Measurements from ENCODE around the gene AP1S1. TPM values are rescaled to one million over a fixed set of nuclear protein-coding genes. Genes with fewer than 3 reads are reported as not detected.

Gene AP1S1
- total RNA-seq, 1 donor from 2014 or later = 181 TPM

DNA sequence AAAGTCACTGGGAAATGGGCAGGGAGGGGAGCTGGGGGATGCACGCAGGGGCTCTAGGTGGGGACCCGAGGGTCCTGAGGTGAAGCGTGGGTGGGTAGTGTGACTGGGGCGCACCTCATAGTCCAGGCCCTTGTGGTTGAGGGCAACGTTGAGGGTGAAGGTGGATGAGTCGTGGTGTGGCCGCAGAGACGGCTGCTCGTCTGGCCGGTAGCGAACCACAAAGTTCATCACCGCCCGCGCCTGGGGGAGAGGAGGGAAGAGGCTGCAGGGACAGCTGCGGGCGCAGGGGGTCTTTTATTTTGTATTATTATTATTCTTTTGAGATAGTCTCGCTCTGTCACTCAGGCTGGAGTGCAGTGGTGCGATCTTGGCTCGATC lies 52.4 kb downstream of the AP1S1 start:
- Mint-ChIP-seq H3K27me3 (ENCODE audit: low read depth, unreplicated experiment) (peaks cover 17% of the 10 kb centered on the region), H3K9me3 (ENCODE audit: unreplicated experiment) (no peaks in the 10 kb centered on the region), H3K27ac (ENCODE audit: unreplicated experiment) (no peak overlapping the region), H3K36me3 (ENCODE audit: low read depth, unreplicated experiment) (peaks cover 9% of the 10 kb centered on the region), H3K4me1 (ENCODE audit: low read depth, unreplicated experiment) (no peaks in the 10 kb centered on the region), H3K4me3 (ENCODE audit: unreplicated experiment) (no peak overlapping the region)
- DNase-seq (ENCODE audit: low read depth) (no peak), FAIRE-seq (no peak)
- Histone ChIP-seq H4K20me1 (ENCODE audit: insufficient read depth, low read length) (peaks cover 24% of the 10 kb centered on the region), H3K27me3 (ENCODE audit: insufficient read depth, low read length) (peaks cover 13% of the 10 kb centered on the region), H3K9ac (ENCODE audit: low read length) (no peak overlapping the region), H3K36me3 (ENCODE audit: insufficient read depth, low read length) (peaks cover 3% of the 10 kb centered on the region), H2AFZ (ENCODE audit: low read depth, low read length) (no peak overlapping the region), H3K79me2 (ENCODE audit: insufficient read depth, low read length) (no peaks in the 10 kb centered on the region), H3K4me1 (ENCODE audit: insufficient read depth, low read length) (peaks cover 1% of the 10 kb centered on the region), H3K27ac (ENCODE audit: low read depth, low read length) (no peak overlapping the region), H3K4me3 (ENCODE audit: insufficient read depth, low read depth, low read length) (no peak overlapping the region), H3K9me3 (ENCODE audit: insufficient read depth, low read depth, low read length) (no peaks in the 10 kb centered on the region), H3K4me2 (ENCODE audit: low read length) (no peak overlapping the region)
- no peak for TF ChIP-seq EZH2 (IDR thresholded peaks at IDR 0.05; ENCODE audit: insufficient read depth, low read length)
- TF ChIP-seq, protein P1, sequence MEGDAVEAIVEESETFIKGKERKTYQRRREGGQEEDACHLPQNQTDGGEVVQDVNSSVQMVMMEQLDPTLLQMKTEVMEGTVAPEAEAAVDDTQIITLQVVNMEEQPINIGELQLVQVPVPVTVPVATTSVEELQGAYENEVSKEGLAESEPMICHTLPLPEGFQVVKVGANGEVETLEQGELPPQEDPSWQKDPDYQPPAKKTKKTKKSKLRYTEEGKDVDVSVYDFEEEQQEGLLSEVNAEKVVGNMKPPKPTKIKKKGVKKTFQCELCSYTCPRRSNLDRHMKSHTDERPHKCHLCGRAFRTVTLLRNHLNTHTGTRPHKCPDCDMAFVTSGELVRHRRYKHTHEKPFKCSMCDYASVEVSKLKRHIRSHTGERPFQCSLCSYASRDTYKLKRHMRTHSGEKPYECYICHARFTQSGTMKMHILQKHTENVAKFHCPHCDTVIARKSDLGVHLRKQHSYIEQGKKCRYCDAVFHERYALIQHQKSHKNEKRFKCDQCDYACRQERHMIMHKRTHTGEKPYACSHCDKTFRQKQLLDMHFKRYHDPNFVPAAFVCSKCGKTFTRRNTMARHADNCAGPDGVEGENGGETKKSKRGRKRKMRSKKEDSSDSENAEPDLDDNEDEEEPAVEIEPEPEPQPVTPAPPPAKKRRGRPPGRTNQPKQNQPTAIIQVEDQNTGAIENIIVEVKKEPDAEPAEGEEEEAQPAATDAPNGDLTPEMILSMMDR (IDR thresholded peaks at IDR 0.05; ENCODE audit: insufficient read depth, low read depth, low read length) = no peak

DNA sequence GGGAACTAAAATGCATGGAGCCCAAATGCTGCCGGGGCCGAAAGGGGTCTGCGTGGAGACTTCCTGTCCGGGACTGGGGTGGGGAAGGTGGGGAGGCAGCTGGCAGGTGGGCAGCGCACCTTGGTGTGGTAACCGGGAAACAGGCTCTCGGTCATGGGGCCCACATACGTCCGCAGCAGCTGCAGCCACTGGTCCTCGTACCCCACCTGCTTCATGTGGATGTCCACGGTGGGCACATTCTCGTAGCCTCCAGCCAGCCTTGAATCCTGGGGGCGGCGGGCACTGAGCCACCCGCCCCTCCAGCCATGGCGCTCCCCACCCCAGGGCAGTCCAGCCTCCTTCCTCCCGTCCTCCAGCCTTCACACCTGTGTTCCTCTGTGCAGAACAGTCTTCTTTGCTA lies 53.2 kb downstream of the AP1S1 start:
- FAIRE-seq (no peak), DNase-seq (ENCODE audit: low read depth) (no peak)
- no peak for TF ChIP-seq EZH2 (IDR thresholded peaks at IDR 0.05; ENCODE audit: insufficient read depth, low read length)
- TF ChIP-seq, protein P1 (IDR thresholded peaks at IDR 0.05; ENCODE audit: insufficient read depth, low read depth, low read length) = no peak
- H4K20me1 ChIP-seq (ENCODE audit: insufficient read depth, low read length) = peaks cover 30% of the 10 kb centered on the region
- H3K4me3 ChIP-seq (ENCODE audit: insufficient read depth, low read depth, low read length) = no peak overlapping the region
- H3K4me1 ChIP-seq (ENCODE audit: insufficient read depth, low read length) = no peaks in the 10 kb centered on the region
- Mint-ChIP-seq H3K36me3 (ENCODE audit: low read depth, unreplicated experiment) (peaks cover 9% of the 10 kb centered on the region), H3K4me3 (ENCODE audit: unreplicated experiment) (no peak overlapping the region), H3K4me1 (ENCODE audit: low read depth, unreplicated experiment) (no peaks in the 10 kb centered on the region), H3K9me3 (ENCODE audit: unreplicated experiment) (no peaks in the 10 kb centered on the region), H3K27ac (ENCODE audit: unreplicated experiment) (no peak overlapping the region), H3K27me3 (ENCODE audit: low read depth, unreplicated experiment) (peaks cover 16% of the 10 kb centered on the region)
- no peaks in the 10 kb centered on the region for H3K9me3 ChIP-seq (ENCODE audit: insufficient read depth, low read depth, low read length)
- H2AFZ ChIP-seq (ENCODE audit: low read depth, low read length) = no peak overlapping the region
- H3K27ac ChIP-seq (ENCODE audit: low read depth, low read length) = no peak overlapping the region
- no peaks in the 10 kb centered on the region for H3K79me2 ChIP-seq (ENCODE audit: insufficient read depth, low read length)
- H3K36me3 ChIP-seq (ENCODE audit: insufficient read depth, low read length) = peaks cover 3% of the 10 kb centered on the region
- H3K9ac ChIP-seq (ENCODE audit: low read length) = no peak overlapping the region
- no peak overlapping the region for H3K4me2 ChIP-seq (ENCODE audit: low read length)
- H3K27me3 ChIP-seq (ENCODE audit: insufficient read depth, low read length) = peaks cover 5% of the 10 kb centered on the region

DNA sequence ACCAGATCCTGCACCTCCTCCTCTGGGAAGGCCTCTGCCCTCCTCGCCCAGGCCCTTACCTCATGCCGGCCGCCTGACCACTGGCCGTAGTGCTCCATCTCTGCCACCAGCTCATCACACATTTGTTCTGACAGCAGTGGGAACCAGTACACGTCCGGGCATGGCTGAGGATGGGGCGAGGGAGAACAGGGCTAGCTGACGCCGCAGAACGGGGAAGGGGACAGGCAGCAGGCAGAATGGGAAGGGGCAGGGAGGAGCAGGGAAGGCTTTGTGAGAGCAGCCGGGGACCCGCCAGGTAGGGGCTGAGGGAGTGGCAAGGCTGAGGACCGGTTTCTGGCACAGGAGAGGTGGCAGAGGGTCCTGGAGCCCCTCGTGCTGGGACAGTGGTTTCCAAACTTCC lies 54.5 kb downstream of the AP1S1 start:
- no peaks in the 10 kb centered on the region for H3K79me2 ChIP-seq (ENCODE audit: insufficient read depth, low read length)
- peaks cover 26% of the 10 kb centered on the region for H4K20me1 ChIP-seq (ENCODE audit: insufficient read depth, low read length)
- no peak overlapping the region for H3K4me2 ChIP-seq (ENCODE audit: low read length)
- TF ChIP-seq EZH2 (IDR thresholded peaks at IDR 0.05; ENCODE audit: insufficient read depth, low read length) = no peak
- TF ChIP-seq, protein P1 (IDR thresholded peaks at IDR 0.05; ENCODE audit: insufficient read depth, low read depth, low read length) = no peak
- H3K36me3 ChIP-seq (ENCODE audit: insufficient read depth, low read length) = peaks cover 6% of the 10 kb centered on the region
- H3K4me1 ChIP-seq (ENCODE audit: insufficient read depth, low read length) = no peaks in the 10 kb centered on the region
- no peak for FAIRE-seq
- Mint-ChIP-seq H3K4me3 (ENCODE audit: unreplicated experiment) (no peak overlapping the region), H3K9me3 (ENCODE audit: unreplicated experiment) (no peaks in the 10 kb centered on the region), H3K27me3 (ENCODE audit: low read depth, unreplicated experiment) (peaks cover 3% of the 10 kb centered on the region), H3K27ac (ENCODE audit: unreplicated experiment) (no peak overlapping the region), H3K4me1 (ENCODE audit: low read depth, unreplicated experiment) (no peaks in the 10 kb centered on the region), H3K36me3 (ENCODE audit: low read depth, unreplicated experiment) (peaks cover 9% of the 10 kb centered on the region)
- H3K9ac ChIP-seq (ENCODE audit: low read length) = no peak overlapping the region
- H3K27ac ChIP-seq (ENCODE audit: low read depth, low read length) = no peak overlapping the region
- no peaks in the 10 kb centered on the region for H3K27me3 ChIP-seq (ENCODE audit: insufficient read depth, low read length)
- no peaks in the 10 kb centered on the region for H3K9me3 ChIP-seq (ENCODE audit: insufficient read depth, low read depth, low read length)
- H2AFZ ChIP-seq (ENCODE audit: low read depth, low read length) = no peak overlapping the region
- no peak overlapping the region for H3K4me3 ChIP-seq (ENCODE audit: insufficient read depth, low read depth, low read length)
- DNase-seq (ENCODE audit: low read depth) = no peak
